Measurements from ENCODE around the gene IHH. TPM values are rescaled to one million over a fixed set of nuclear protein-coding genes. Genes with fewer than 3 reads are reported as not detected.

The IHH gene
- total RNA-seq, 1 donor = not detected

- TF ChIP-seq CTCF (IDR thresholded peaks at IDR 0.05; ENCODE audit: insufficient read depth, low read depth, low read length) = no peak
- H3K4me3 ChIP-seq (ENCODE audit: low read depth, low read length) = no peak overlapping the region
- DNase-seq (ENCODE audit: low read depth) = no peak
Observed at GRCh38 chr2:219062081-219062480, 1.4 kb upstream of the IHH start.

GRCh38 chr2:219059725-219060682, 717 bp downstream of the IHH start:
- TF ChIP-seq CTCF (IDR thresholded peaks at IDR 0.05; ENCODE audit: insufficient read depth, low read depth, low read length) = no peak
- no peak overlapping the region for H3K4me3 ChIP-seq (ENCODE audit: low read depth, low read length)
- DNase-seq (ENCODE audit: low read depth) = no peak

GRCh38 chr2:219059375-219059724, 1.4 kb downstream of the IHH start:
- no peak for TF ChIP-seq CTCF (IDR thresholded peaks at IDR 0.05; ENCODE audit: insufficient read depth, low read depth, low read length)
- no peak for DNase-seq (ENCODE audit: low read depth)
- H3K4me3 ChIP-seq (ENCODE audit: low read depth, low read length) = no peak overlapping the region

- no peak for TF ChIP-seq CTCF (IDR thresholded peaks at IDR 0.05; ENCODE audit: insufficient read depth, low read depth, low read length)
- H3K4me3 ChIP-seq (ENCODE audit: low read depth, low read length) = no peak overlapping the region
- DNase-seq (ENCODE audit: low read depth) = no peak
Observed at GRCh38 chr2:219058541-219059374, 2.0 kb downstream of the IHH start.

- H3K4me3 ChIP-seq (ENCODE audit: low read depth, low read length) = no peak overlapping the region
- peak; percentile 61 for DNase-seq (ENCODE audit: low read depth)
- peak; percentile 81 for TF ChIP-seq CTCF (IDR thresholded peaks at IDR 0.05; ENCODE audit: insufficient read depth, low read depth, low read length)
Observed at GRCh38 chr2:219057709-219058540, 2.8 kb downstream of the IHH start.
